ENCODE measurements around the gene HTRA1. TPM values are rescaled to one million over a fixed set of nuclear protein-coding genes. Genes with fewer than 3 reads are reported as not detected.

HTRA1 gene
- total and polyA plus RNA-seq, 9 of the 15 experiments (the other 6 are each of a cell fraction or from before 2014, with no cell fraction given): 0.06 to 0.16 (median 0.13) TPM; not detected in 5

- 3% methylated on average over 3 of the region's 3 CpGs for WGBS (ENCODE audit: insufficient coverage, low coverage, missing lambda C conversion rate)
- POLR2A ChIA-PET: no interaction called here
- in situ Hi-C loops (cut with MboI): no loop called here
These were observed 7.3 kb upstream of the HTRA1 start for GRCh38 chr10:122454071-122454470.

More at GRCh38 chr10:122454071-122454470, 7.3 kb upstream of the HTRA1 start:
- CTCF ChIA-PET (ENCODE audit: low intra/inter-chr PET ratio): no interaction called here
- no peaks in the 10 kb centered on the region for H3K4me1 ChIP-seq (replicated peaks in 1 of 2; ENCODE audit: control insufficient read depth in 2 of 2, insufficient read depth in 2 of 2, low read length in 2 of 2)
- H3K36me3 ChIP-seq (ENCODE audit: control insufficient read depth, insufficient read depth, low read length): no peaks in the 10 kb centered on the region
- H3K4me3 ChIP-seq: no peak overlapping the region
- H3K27me3 ChIP-seq (ENCODE audit: control insufficient read depth in 2 of 2, insufficient read depth in 2 of 2, low read length in 2 of 2): peaks cover 0 to 3% of the 10 kb centered on the region in 2 experiments; a peak in 1 of 5 replicates
- H3K27ac ChIP-seq (ENCODE audit: extremely low read depth, low read depth, low read length): no peak overlapping the region
- no peak overlapping the region for H3K4me2 ChIP-seq (ENCODE audit: insufficient read depth, low read length)
- TF ChIP-seq ATF7 (IDR thresholded peaks at IDR 0.05): no peak
- TF ChIP-seq ETS1 (conservative IDR thresholded peaks at IDR 0.05; ENCODE audit: control insufficient read depth, low read depth, low read length): no peak
- no peak for TF ChIP-seq RCOR1 (IDR thresholded peaks at IDR 0.05; ENCODE audit: borderline replicate concordance in 1 of 2, low read depth in 2 of 2, low read length in 2 of 2)
- TF ChIP-seq ZC3H11A (IDR thresholded peaks at IDR 0.05; ENCODE audit: low read depth, low read length): no peak
- no peak for TF ChIP-seq ZBTB7A (IDR thresholded peaks at IDR 0.05; ENCODE audit: borderline replicate concordance, control insufficient read depth, low read depth, low read length)
- no peak for TF ChIP-seq ZNF561 (CRISPR knock-in tag; conservative IDR thresholded peaks at IDR 0.05)
- no peak for TF ChIP-seq ZNF184 (CRISPR knock-in tag; IDR thresholded peaks at IDR 0.05)
- TF ChIP-seq SFPQ (IDR thresholded peaks at IDR 0.05; ENCODE audit: low read depth, low read length): no peak
- no peak for TF ChIP-seq ZBED1 (IDR thresholded peaks at IDR 0.05)
- TF ChIP-seq NELFE (IDR thresholded peaks at IDR 0.05; ENCODE audit: insufficient read depth, insufficient read length): no peak
- TF ChIP-seq NR1H2 (CRISPR knock-in tag; IDR thresholded peaks at IDR 0.05): no peak
- TF ChIP-seq ZNF274 (IDR thresholded peaks at IDR 0.05; ENCODE audit: borderline replicate concordance, low read depth, low read length): no peak
- TF ChIP-seq FOXA1 (IDR thresholded peaks at IDR 0.05; ENCODE audit: borderline replicate concordance): no peak
- TF ChIP-seq ZNF436 (CRISPR knock-in tag; IDR thresholded peaks at IDR 0.05): no peak
- no peak for TF ChIP-seq SMAD1 (IDR thresholded peaks at IDR 0.05; ENCODE audit: low read depth, low read length, partially characterized antibody)
- no peak for TF ChIP-seq PHTF2 (CRISPR knock-in tag; IDR thresholded peaks at IDR 0.05)
- no peak for TF ChIP-seq ZNF311 (CRISPR knock-in tag; IDR thresholded peaks at IDR 0.05)
- no peak for TF ChIP-seq ZNF830 (CRISPR knock-in tag; IDR thresholded peaks at IDR 0.05)
- no peak overlapping the region for H2AFZ ChIP-seq (ENCODE audit: low read depth, low read length)
- intact Hi-C loops (cut with micrococcal nuclease): no loop called here
- FAIRE-seq: no peak
- no peak overlapping the region for H3K9ac ChIP-seq (ENCODE audit: insufficient read depth in 1 of 2, low read depth in 2 of 2, low read length in 2 of 2)
- no peak for ATAC-seq
- no peaks in the 10 kb centered on the region for H3K9me1 ChIP-seq (ENCODE audit: control insufficient read depth, insufficient read depth, low read length)
- BruUV-seq (replicated peaks): no TSS peak
- no peaks in the 10 kb centered on the region for H4K20me1 ChIP-seq (replicated peaks; ENCODE audit: control insufficient read depth, insufficient read depth, low read length)
- no peak for DNase-seq (ENCODE audit: extremely low read depth in 1 of 4, low spot score in 3 of 4)
- no peaks in the 10 kb centered on the region for H3K9me3 ChIP-seq (replicated peaks; ENCODE audit: control insufficient read depth, insufficient read depth, low read depth, low read length)
- H3K79me2 ChIP-seq (ENCODE audit: control insufficient read depth, insufficient read depth, low read length): no peaks in the 10 kb centered on the region

Measured in K562 (cell line).